Loucy (cell line): ENCODE data around the gene LRRC47.

ENCODE experiments used
- H2AFZ ChIP-seq: fragments of 200-600 bp; sonication (generic); 2 replicates; pipeline ENCODE4 v1.6.0; 2016; ENCODE audit warnings: antibody characterized with exemption, mild to moderate bottlenecking, low read length, moderate library complexity
- H3F3A ChIP-seq: fragments of 200-600 bp; 2 replicates; pipeline ENCODE4 v1.6.0; 2016; ENCODE audit warnings: antibody characterized with exemption, low read depth, mild to moderate bottlenecking
- H3K27me3 ChIP-seq: fragments of 200-600 bp; sonication (generic); 2 replicates; pipeline ENCODE4 v1.6.1; 2014; ENCODE audit warnings: low read length, mild to moderate bottlenecking; ENCODE audit not compliant: insufficient read depth, poor library complexity, severe bottlenecking
- H3K36me3 ChIP-seq: fragments of 200-600 bp; sonication (generic); 2 replicates; pipeline ENCODE4 v1.6.1; 2016; ENCODE audit warnings: low read length; ENCODE audit not compliant: insufficient read depth
- H3K4me1 ChIP-seq: fragments of 200-600 bp; sonication (generic); 2 replicates; pipeline ENCODE4 v1.5.1; 2014; ENCODE audit warnings: low read length, mild to moderate bottlenecking; ENCODE audit not compliant: insufficient read depth, poor library complexity, severe bottlenecking
- H3K4me2 ChIP-seq: fragments of 200-600 bp; sonication (generic); 2 replicates; pipeline ENCODE4 v1.6.0; 2014; ENCODE audit warnings: antibody characterized with exemption, low read length, low read depth, mild to moderate bottlenecking; ENCODE audit not compliant: poor library complexity, severe bottlenecking
- H3K4me3 ChIP-seq: fragments of 200-600 bp; sonication (generic); 2 replicates; pipeline ENCODE4 v1.5.1; 2014; ENCODE audit warnings: low read length, mild to moderate bottlenecking, mixed read lengths; ENCODE audit not compliant: poor library complexity, severe bottlenecking
- H3K79me2 ChIP-seq: fragments of 200-600 bp; sonication (generic); 2 replicates; pipeline ENCODE4 v1.6.1; 2014; ENCODE audit warnings: low read length; ENCODE audit not compliant: insufficient read depth
- H3K9ac ChIP-seq: fragments of 200-600 bp; sonication (generic); 2 replicates; pipeline ENCODE4 v1.6.0; 2014; ENCODE audit warnings: mild to moderate bottlenecking, low read depth, low read length, moderate library complexity; ENCODE audit not compliant: poor library complexity, severe bottlenecking
- H3K9me2 ChIP-seq: fragments of 200-600 bp; sonication (generic); replicated peaks from 2 replicates; pipeline ENCODE4 v1.6.1; 2016; ENCODE audit warnings: low read depth, low read length, mixed read lengths
- H3K9me3 ChIP-seq: fragments of 200-600 bp; sonication (generic); 2 replicates; pipeline ENCODE4 v1.6.1; 2014; ENCODE audit warnings: mild to moderate bottlenecking, antibody characterized with exemption, low read length, low read depth; ENCODE audit not compliant: insufficient read depth
- H4K20me1 ChIP-seq: fragments of 200-600 bp; sonication (generic); 2 replicates; pipeline ENCODE4 v1.6.0; 2014; ENCODE audit warnings: antibody characterized with exemption, low read length, mild to moderate bottlenecking; ENCODE audit not compliant: insufficient read depth, poor library complexity, severe bottlenecking
- EZH2phosphoT487 ChIP-seq: fragments of 200-600 bp; IDR thresholded peaks from 2 replicates; pipeline ENCODE4 v1.6.1; 2018; ENCODE audit warnings: antibody characterized with exemption, mild to moderate bottlenecking, moderate library complexity, borderline replicate concordance
- TF ChIP-seq, protein P1 (sequence below): fragments of 200-600 bp; sonication (generic); conservative IDR thresholded peaks from 2 replicates; pipeline ENCODE4 v1.5.1; 2014; ENCODE audit warnings: mild to moderate bottlenecking, antibody characterized with exemption, low read length

Gene LRRC47

DNA sequence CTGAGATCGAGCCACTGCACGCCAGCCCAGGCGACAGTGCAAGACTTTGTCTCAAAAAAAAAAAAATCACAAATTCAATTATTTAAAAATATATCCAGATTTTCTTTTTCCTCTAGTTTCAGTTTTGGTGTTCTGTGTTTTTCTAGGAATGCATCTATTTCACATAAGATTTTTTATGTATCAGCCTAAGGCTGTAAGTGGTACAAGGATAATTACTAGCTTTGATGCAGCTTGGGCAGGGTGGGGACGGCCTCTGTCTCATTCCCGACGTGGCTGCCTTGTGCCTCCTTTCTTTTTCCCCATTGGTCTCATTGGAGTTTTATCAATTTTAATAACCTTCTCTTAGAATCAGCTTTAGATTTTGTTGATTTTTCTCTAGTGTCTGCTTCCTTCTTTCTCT lies 37.1 kb downstream of the LRRC47 start:
- no peak overlapping the region for H3K9ac ChIP-seq

DNA sequence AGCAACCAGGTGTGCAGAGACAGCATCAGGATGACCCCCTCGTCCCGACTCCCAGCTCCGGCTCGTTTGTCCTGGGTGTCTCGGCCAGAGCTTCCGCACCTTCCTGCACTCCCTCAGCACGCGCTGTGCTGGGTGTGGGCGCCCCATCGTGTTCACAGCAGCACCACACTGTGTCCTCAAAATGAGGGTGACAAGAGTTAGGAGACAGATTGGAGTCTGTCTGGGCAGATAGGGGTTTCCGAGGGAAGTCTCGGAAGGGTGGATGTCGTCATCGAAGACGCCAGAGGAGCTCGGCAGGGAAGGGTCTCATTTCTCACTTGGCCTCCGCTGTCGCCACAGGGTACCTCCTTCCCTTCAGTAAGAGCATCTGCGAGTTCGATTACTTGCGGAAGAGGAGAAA lies 39.9 kb downstream of the LRRC47 start:
- no peaks in the 10 kb centered on the region for H3K9me3 ChIP-seq
- H3K9me2 ChIP-seq, result no peaks in the 10 kb centered on the region
- H3F3A ChIP-seq, result no peaks in the 10 kb centered on the region
- H3K36me3 ChIP-seq, result no peaks in the 10 kb centered on the region
- no peak overlapping the region for H2AFZ ChIP-seq
- no peaks in the 10 kb centered on the region for H4K20me1 ChIP-seq
- TF ChIP-seq EZH2phosphoT487, result no peak
- TF ChIP-seq, protein P1, sequence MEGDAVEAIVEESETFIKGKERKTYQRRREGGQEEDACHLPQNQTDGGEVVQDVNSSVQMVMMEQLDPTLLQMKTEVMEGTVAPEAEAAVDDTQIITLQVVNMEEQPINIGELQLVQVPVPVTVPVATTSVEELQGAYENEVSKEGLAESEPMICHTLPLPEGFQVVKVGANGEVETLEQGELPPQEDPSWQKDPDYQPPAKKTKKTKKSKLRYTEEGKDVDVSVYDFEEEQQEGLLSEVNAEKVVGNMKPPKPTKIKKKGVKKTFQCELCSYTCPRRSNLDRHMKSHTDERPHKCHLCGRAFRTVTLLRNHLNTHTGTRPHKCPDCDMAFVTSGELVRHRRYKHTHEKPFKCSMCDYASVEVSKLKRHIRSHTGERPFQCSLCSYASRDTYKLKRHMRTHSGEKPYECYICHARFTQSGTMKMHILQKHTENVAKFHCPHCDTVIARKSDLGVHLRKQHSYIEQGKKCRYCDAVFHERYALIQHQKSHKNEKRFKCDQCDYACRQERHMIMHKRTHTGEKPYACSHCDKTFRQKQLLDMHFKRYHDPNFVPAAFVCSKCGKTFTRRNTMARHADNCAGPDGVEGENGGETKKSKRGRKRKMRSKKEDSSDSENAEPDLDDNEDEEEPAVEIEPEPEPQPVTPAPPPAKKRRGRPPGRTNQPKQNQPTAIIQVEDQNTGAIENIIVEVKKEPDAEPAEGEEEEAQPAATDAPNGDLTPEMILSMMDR, result no peak
- H3K27me3 ChIP-seq, result no peaks in the 10 kb centered on the region
- H3K79me2 ChIP-seq, result no peaks in the 10 kb centered on the region
- no peak overlapping the region for H3K4me2 ChIP-seq
- no peaks in the 10 kb centered on the region for H3K4me1 ChIP-seq
- H3K4me3 ChIP-seq, result no peak overlapping the region
- no peak overlapping the region for H3K9ac ChIP-seq

More for the DNA sequence above, 37.1 kb downstream of the LRRC47 start:
- H4K20me1 ChIP-seq, result no peaks in the 10 kb centered on the region
- TF ChIP-seq, protein P1, result no peak
- TF ChIP-seq EZH2phosphoT487, result no peak
- H3K4me2 ChIP-seq, result no peak overlapping the region
- no peaks in the 10 kb centered on the region for H3K4me1 ChIP-seq
- H3K9me2 ChIP-seq, result no peaks in the 10 kb centered on the region
- no peaks in the 10 kb centered on the region for H3K9me3 ChIP-seq
- H3K36me3 ChIP-seq, result no peaks in the 10 kb centered on the region
- no peak overlapping the region for H3K4me3 ChIP-seq
- no peaks in the 10 kb centered on the region for H3K79me2 ChIP-seq
- H3K27me3 ChIP-seq, result no peaks in the 10 kb centered on the region
- H2AFZ ChIP-seq, result no peak overlapping the region
- no peaks in the 10 kb centered on the region for H3F3A ChIP-seq

DNA sequence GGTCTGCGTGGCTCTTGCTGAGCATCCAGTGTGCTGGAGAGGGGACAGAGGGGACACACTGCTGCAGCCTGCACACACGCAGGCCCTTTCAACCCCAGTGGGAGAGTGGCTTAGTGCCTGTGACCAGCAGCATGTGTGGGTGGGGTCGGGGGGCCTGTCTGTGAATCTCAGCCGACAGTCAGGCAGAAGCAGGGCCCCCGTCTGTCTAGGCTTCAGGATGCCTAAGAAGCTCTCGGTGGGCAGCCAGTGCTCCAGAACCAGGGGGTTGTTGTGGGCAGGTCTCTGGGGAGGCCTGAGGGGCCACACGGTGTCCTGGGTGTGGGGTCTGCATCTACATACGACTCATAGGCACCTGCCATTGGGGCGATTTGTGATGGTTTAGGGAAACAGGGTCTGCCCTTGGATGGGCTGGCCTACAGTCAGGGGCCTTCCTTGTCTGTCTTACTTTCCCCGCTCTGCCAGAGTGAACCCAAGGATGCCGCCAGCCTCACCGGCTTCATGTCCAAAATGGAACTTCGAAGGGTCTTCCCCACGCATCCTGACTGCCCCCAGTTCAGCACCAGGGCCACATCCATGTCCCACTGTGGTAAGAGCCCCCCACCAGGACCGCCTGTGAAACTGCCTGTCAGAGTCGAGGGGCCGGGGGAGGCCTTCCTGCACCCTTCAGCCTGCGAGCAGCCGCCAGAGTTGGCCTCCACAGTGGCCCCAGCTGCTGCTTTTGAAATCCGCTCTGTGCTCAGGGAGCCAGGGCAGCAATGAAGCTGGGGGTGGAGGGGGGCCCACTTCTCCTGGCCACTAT lies 42.4 kb downstream of the LRRC47 start:
- H4K20me1 ChIP-seq, result no peaks in the 10 kb centered on the region
- no peaks in the 10 kb centered on the region for H3K79me2 ChIP-seq
- H3K9ac ChIP-seq, result no peak overlapping the region
- H3K9me2 ChIP-seq, result no peaks in the 10 kb centered on the region
- TF ChIP-seq, protein P1, result no peak
- no peak for TF ChIP-seq EZH2phosphoT487
- no peaks in the 10 kb centered on the region for H3K9me3 ChIP-seq
- H3K4me2 ChIP-seq, result no peak overlapping the region
- H3K4me3 ChIP-seq, result no peak overlapping the region
- H3K36me3 ChIP-seq, result no peaks in the 10 kb centered on the region
- no peaks in the 10 kb centered on the region for H3K27me3 ChIP-seq
- no peaks in the 10 kb centered on the region for H3K4me1 ChIP-seq
- no peaks in the 10 kb centered on the region for H3F3A ChIP-seq
- H2AFZ ChIP-seq, result no peak overlapping the region
